ENCODE measurements around the gene PSAT1.
"Not testable (repeated sequence)": the region's sequence is repeated elsewhere in the genome, so short reads cannot be mapped to it uniquely, and the experiment has no call there.

PSAT1 gene

DNA sequence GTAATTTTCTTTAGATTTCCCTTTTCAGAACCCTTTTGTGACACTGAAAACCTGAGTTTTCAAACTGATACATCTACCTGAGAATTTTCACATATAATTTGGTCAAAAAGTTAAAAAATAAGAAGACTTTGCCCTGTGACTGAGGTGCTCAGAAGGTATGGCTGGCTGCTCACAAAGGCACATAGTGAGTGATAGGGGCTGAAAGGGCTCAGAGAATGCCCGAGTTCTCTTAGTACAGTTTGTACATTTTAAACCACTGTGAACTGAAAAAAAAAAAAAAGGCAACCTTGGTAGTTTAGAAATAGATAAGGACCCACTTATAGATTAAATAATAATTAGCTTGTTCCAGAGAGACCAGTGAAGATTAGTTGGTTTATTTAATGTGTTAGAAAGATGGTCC is 18.1 kb upstream of the PSAT1 start:
- Histone ChIP-seq H3K36me3 (ENCODE audit: insufficient read depth, low read depth, low read length) (no peaks in the 10 kb centered on the region), H3K4me1 (ENCODE audit: insufficient read depth, low read length) (no peaks in the 10 kb centered on the region), H3K4me3 (ENCODE audit: low read length) (no peak overlapping the region), H3K9ac (ENCODE audit: low read depth, low read length) (no peak overlapping the region), H3K9me3 (ENCODE audit: insufficient read depth, low read depth, low read length) (no peaks in the 10 kb centered on the region; the same call in 1 of the 2 replicates), H3K27ac (ENCODE audit: low read length) (no peak overlapping the region), H3K27me3 (ENCODE audit: insufficient read depth, low read length) (no peaks in the 10 kb centered on the region)

DNA sequence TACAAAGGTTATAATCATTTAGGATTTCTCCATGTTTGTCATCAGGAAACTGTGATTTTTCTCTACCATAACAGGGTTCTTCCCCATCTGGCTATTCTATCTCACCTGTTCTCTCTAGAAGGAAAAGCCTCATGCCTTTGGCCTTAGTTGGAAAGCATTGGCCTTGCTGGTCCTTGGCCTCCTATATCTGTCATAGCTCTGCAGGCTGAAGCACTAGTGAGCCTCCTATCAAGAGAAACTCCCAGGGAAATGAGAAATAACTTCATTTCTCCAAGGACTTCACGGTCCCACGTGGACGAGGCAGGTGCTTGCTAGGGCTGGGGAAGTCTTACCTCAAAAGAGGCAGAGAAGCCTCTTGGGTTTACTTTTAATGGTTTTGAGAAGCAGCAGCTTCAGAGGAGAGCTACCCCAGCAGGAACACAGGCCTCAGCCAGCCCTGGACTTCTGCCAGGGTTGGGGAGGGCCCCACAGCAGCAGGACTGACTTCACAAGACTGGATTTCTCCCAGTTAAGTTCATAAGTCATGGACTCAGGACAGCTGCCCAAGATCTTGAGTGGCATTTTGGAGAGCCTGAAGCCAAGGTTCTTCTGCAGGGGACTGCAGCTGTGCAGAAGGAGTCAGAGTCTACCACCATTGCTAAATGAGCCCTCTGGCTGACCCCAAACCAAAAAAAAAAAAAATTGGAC is 15.8 kb upstream of the PSAT1 start:
- Histone ChIP-seq H3K4me3 (ENCODE audit: low read length) (no peak overlapping the region), H3K27me3 (ENCODE audit: insufficient read depth, low read length) (no peaks in the 10 kb centered on the region), H3K9ac (ENCODE audit: low read depth, low read length) (no peak overlapping the region)

DNA sequence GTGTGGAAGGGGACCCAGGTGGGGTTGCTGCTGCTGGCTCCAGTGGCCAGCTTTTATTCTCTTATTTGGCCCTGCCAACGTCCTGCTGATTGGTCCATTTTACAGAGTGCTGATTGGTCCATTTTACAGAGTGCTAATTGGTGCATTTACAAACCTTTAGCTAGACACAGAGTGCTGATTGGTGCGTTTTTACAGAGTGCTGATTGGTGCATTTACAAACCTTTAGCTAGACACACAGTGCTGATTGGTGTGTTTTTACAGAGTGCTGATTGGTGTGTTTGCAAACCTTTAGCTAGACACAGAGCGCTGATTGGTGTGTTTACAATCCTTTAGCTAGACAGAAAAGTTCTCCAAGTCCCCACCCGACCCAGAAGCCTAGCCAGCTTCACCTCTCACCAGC is 12.7 kb upstream of the PSAT1 start:
- not testable (repeated sequence) for H3K27ac ChIP-seq (ENCODE audit: low read length); H3K4me3 ChIP-seq (ENCODE audit: low read length); H3K27me3 ChIP-seq (ENCODE audit: insufficient read depth, low read length); H3K9me3 ChIP-seq (ENCODE audit: insufficient read depth, low read depth, low read length); H3K36me3 ChIP-seq (ENCODE audit: insufficient read depth, low read depth, low read length); H3K4me1 ChIP-seq (ENCODE audit: insufficient read depth, low read length); H3K9ac ChIP-seq (ENCODE audit: low read depth, low read length)

More for the DNA sequence above, 15.8 kb upstream of the PSAT1 start:
- no peak overlapping the region for H3K27ac ChIP-seq (ENCODE audit: low read length)
- no peaks in the 10 kb centered on the region; the same call in 1 of the 2 replicates for H3K9me3 ChIP-seq (ENCODE audit: insufficient read depth, low read depth, low read length)
- no peaks in the 10 kb centered on the region for H3K36me3 ChIP-seq (ENCODE audit: insufficient read depth, low read depth, low read length)
- H3K4me1 ChIP-seq (ENCODE audit: insufficient read depth, low read length): no peaks in the 10 kb centered on the region

DNA sequence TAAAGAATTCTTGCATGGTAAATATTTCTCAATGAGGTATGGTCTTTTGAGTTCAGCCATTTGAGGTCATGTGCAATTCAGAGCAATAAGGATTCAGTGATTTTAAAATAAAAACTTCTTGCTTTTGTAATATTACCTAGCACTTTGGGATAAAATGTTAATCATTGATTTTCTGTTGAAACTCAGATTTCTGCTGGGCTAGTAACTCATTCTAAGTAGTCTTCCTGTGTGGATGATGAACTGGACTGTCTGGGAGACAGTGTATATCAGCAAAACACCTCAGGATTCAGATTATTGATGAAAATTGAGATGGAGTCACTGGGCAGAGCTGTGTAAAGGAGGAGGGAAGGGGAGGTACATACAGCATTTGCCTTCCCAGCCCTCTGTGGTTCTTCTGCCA is 10.8 kb upstream of the PSAT1 start:
- Histone ChIP-seq H3K4me3 (ENCODE audit: low read length) (no peak overlapping the region), H3K9me3 (ENCODE audit: insufficient read depth, low read depth, low read length) (no peaks in the 10 kb centered on the region; the same call in 1 of the 2 replicates), H3K9ac (ENCODE audit: low read depth, low read length) (no peak overlapping the region), H3K4me1 (ENCODE audit: insufficient read depth, low read length) (no peaks in the 10 kb centered on the region), H3K27me3 (ENCODE audit: insufficient read depth, low read length) (no peaks in the 10 kb centered on the region), H3K36me3 (ENCODE audit: insufficient read depth, low read depth, low read length) (no peaks in the 10 kb centered on the region), H3K27ac (ENCODE audit: low read length) (no peak overlapping the region)

DNA sequence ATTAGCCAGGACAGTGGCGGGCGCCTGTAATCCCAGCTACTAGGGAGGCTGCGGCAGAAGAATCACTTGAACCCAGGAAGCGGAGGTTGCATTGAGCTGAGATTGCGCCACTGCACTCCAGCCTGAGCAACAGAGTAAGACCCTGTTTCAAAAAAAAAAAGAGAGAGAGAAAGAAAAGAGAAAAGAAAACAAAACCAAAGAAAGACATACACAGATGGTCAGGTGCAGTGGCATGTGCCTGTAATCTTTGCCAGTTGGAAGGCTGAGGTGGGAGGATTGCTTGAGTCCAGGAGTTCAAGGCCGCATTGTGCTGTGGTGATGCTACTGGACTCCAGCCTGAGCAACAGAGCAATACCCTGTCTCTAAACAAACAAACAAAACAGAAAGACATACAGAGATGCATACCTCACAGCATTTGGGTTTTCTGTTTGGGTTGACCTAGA is 10.0 kb upstream of the PSAT1 start:
- no peak overlapping the region for H3K4me3 ChIP-seq (ENCODE audit: low read length)
- H3K9me3 ChIP-seq (ENCODE audit: insufficient read depth, low read depth, low read length): no peaks in the 10 kb centered on the region; the same call in 1 of the 2 replicates
- no peaks in the 10 kb centered on the region for H3K4me1 ChIP-seq (ENCODE audit: insufficient read depth, low read length)
- H3K27ac ChIP-seq (ENCODE audit: low read length): no peak overlapping the region
- no peak overlapping the region for H3K9ac ChIP-seq (ENCODE audit: low read depth, low read length)
- no peaks in the 10 kb centered on the region for H3K36me3 ChIP-seq (ENCODE audit: insufficient read depth, low read depth, low read length)
- no peaks in the 10 kb centered on the region for H3K27me3 ChIP-seq (ENCODE audit: insufficient read depth, low read length)

DNA sequence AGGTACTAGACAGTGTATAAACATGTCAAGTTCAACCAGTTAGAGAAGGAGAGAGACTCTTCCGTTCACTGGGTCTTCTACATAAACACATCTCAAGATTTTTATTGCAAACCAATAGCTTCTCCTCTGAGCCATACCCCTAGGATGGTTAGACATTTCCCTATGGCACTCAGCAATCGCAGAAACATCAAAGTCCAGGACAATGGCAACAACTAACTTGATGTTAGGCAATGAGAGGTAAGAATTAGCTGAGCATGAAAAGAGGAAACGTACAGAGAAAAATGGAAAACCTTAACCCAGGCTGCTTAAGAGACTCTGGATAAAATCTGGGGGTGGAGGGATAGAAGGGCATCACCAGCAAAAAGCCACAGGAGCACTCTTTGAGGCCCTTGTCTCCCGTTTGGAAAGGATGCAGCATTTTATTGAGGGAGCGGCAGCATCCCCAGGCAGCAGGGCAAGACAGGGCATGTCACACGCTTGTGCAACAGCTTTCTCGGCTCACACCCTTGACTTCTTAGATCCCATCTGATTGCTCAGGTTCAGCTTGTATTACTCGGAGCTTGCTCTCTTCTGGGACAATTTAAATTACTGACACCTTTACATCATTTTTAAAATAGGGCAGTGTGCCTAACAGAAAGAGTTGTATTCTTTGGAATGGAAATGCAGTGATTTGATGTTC is 8.6 kb upstream of the PSAT1 start:
- no peak overlapping the region for H3K27ac ChIP-seq (ENCODE audit: low read length)

DNA sequence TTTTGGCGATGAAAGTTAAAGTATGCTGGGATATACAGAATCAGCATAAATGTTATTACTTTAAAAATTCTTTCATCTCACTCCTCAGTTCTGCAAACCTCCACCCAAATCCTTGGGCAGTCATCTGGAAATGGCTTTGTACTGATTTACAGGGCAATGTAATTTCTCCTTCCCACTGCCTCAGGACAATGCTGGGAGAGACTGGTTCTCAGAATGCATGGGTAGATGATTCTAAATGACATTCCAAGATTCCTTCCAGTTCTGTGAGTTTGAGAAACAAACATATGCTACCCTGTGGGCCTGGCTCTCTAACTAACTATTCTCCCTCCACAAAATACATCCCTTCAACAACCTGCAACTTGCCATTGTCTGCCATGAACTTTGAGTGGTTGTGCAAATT is 7.5 kb upstream of the PSAT1 start:
- no peak overlapping the region for H3K4me3 ChIP-seq (ENCODE audit: low read length)
- H3K27ac ChIP-seq (ENCODE audit: low read length): no peak overlapping the region
- H3K36me3 ChIP-seq (ENCODE audit: insufficient read depth, low read depth, low read length): no peaks in the 10 kb centered on the region
- H3K4me1 ChIP-seq (ENCODE audit: insufficient read depth, low read length): no peaks in the 10 kb centered on the region
- no peak overlapping the region for H3K9ac ChIP-seq (ENCODE audit: low read depth, low read length)
- H3K9me3 ChIP-seq (ENCODE audit: insufficient read depth, low read depth, low read length): no peaks in the 10 kb centered on the region
- H3K27me3 ChIP-seq (ENCODE audit: insufficient read depth, low read length): no peaks in the 10 kb centered on the region

More for the DNA sequence above, 8.6 kb upstream of the PSAT1 start:
- H3K4me1 ChIP-seq (ENCODE audit: insufficient read depth, low read length): no peaks in the 10 kb centered on the region
- H3K9me3 ChIP-seq (ENCODE audit: insufficient read depth, low read depth, low read length): no peaks in the 10 kb centered on the region
- H3K9ac ChIP-seq (ENCODE audit: low read depth, low read length): no peak overlapping the region
- H3K27me3 ChIP-seq (ENCODE audit: insufficient read depth, low read length): no peaks in the 10 kb centered on the region
- no peaks in the 10 kb centered on the region for H3K36me3 ChIP-seq (ENCODE audit: insufficient read depth, low read depth, low read length)
- no peak overlapping the region for H3K4me3 ChIP-seq (ENCODE audit: low read length)

DNA sequence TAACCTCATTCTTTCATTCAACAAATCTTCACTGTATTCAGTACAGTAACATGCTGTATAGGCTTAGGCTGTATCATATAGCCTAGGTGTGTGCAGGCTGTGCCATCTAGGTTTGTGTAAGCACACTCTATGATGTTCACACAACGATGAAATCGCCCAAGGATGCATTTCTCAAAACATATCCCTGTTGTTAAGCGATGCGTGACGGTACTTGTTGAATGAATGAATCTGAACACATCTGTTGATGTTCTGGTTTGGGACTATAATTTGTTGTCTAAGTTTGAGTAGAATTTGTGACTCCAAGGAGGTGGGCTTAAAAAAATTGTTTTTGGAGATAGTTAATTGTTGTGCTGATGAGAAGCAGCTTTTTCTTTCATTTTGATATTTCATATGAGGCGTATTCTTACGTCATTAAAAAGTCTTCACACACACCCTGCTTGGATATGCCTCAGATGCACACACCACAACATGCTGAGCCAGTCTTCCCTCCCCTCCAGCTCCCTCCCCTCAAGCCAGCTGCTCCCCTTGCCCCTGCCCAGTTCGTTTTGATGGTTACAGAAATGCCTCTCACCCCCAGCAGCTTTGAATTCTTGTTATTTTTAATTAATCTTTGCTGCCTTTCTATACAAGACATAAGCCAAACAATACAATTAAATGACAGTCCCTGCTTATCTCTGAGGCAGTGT is 5.5 kb upstream of the PSAT1 start:
- H3K9me3 ChIP-seq (ENCODE audit: insufficient read depth, low read depth, low read length): no peaks in the 10 kb centered on the region
- H3K27me3 ChIP-seq (ENCODE audit: insufficient read depth, low read length): no peaks in the 10 kb centered on the region
- no peak overlapping the region for H3K4me3 ChIP-seq (ENCODE audit: low read length)
- H3K36me3 ChIP-seq (ENCODE audit: insufficient read depth, low read depth, low read length): no peaks in the 10 kb centered on the region
- H3K4me1 ChIP-seq (ENCODE audit: insufficient read depth, low read length): peaks cover 12% of the 10 kb centered on the region
- H3K27ac ChIP-seq (ENCODE audit: low read length): no peak overlapping the region
- no peak overlapping the region for H3K9ac ChIP-seq (ENCODE audit: low read depth, low read length)

DNA sequence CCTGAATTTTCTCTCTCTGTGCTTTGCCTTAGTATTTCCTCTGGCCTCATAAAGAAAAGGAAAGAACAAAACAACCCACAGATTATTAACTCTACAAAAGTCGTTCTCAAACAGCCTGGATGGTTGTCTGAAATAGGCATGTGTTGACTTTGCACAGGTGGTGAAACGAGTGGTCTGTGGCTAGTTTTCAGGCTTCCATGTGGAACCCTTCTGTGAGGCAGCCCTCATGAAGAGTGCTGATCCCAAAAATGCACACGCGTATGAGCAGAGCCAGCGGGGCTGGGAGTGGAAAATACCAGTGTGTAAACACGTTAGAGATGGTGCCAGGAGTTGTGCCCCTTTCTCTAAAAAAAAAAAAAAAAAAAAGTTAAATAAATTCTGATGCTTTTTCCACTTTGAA is 4.9 kb upstream of the PSAT1 start:
- H3K27me3 ChIP-seq (ENCODE audit: insufficient read depth, low read length): no peaks in the 10 kb centered on the region
- H3K4me3 ChIP-seq (ENCODE audit: low read length): no peak overlapping the region
- H3K27ac ChIP-seq (ENCODE audit: low read length): no peak overlapping the region
- no peaks in the 10 kb centered on the region for H3K9me3 ChIP-seq (ENCODE audit: insufficient read depth, low read depth, low read length)
- H3K4me1 ChIP-seq (ENCODE audit: insufficient read depth, low read length): peaks cover 12% of the 10 kb centered on the region
- no peak overlapping the region for H3K9ac ChIP-seq (ENCODE audit: low read depth, low read length)
- H3K36me3 ChIP-seq (ENCODE audit: insufficient read depth, low read depth, low read length): no peaks in the 10 kb centered on the region

DNA sequence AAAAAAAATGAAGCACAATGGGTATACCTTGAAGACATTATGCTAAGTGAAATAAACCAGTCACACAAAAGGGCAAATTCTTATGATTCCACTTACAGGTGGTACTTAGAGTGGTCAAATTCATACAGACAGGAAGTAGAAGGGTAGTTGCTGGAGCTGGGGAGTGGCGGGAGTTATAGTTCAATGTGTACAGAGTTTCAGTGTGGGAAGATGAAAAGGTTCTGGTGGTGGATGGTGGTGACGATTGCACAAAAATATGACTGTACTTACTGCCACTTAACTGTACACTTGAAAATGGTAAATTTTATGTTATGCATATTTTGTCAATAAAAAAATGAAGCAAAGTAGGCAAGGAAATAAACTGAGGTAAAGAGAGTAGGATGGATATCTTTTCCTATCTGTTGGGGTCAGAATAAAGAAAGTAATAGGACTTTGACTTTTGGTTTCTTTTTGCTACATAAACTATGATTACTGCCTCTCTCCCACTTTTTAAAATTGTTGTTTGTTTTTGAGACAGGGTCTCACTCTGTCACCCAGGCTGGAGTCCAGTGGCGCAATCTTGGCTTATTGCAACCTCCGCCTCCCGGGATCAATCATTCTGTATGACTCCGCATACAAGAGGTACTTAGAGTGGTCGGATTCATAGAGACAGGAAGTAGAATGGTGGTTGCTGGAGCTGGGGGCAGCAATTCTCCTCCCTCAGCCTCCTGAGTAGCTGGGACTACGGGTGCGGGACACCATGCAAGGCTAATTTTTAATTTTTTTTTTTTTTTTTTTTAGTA is 4.0 kb upstream of the PSAT1 start:
- Histone ChIP-seq H3K9me3 (ENCODE audit: insufficient read depth, low read depth, low read length) (no peaks in the 10 kb centered on the region), H3K36me3 (ENCODE audit: insufficient read depth, low read depth, low read length) (no peaks in the 10 kb centered on the region), H3K4me1 (ENCODE audit: insufficient read depth, low read length) (peaks cover 12% of the 10 kb centered on the region), H3K27me3 (ENCODE audit: insufficient read depth, low read length) (no peaks in the 10 kb centered on the region), H3K4me3 (ENCODE audit: low read length) (no peak overlapping the region), H3K9ac (ENCODE audit: low read depth, low read length) (no peak overlapping the region), H3K27ac (ENCODE audit: low read length) (no peak overlapping the region)

DNA sequence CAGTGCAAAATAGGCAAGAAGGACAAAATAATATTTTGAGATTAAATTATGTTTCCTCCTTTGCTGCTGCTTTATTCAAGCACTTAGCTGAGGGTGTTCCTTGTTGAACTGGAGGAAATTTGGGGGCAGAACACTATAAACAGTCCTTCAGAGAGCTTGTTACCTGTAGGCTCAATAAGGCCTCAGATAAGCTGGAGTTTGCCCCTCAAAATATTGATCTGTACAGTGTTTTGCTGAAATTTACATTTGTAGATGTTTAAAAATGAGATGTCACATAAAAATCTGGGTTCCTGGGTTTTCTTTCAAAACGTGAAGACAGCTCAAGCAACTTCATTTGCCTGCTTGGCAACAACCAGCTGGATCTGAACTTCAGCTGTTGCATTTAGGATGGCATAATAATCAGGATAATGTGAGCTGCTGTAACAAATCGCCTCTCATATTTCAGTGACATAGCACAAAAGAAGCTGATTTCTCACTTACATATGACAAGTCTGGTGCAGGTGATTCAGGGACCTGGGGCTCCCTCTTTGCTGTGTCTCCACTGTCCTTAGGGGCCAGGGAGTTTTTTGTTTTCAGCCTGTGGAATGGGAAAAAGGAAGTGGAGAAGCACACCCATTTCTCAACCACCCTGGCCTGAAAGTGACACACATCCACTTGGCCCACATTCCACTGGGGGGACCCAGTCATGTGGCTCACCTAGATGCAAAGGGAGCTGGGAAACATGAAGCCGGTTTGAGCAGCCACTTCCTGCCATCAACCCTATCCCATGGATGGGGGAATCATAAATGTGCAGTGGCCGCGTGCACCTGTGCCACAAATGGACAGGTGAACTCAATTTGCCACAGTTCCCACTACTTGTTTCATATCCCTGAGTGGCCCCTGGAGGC is 2.4 kb upstream of the PSAT1 start:
- Histone ChIP-seq H3K27ac (ENCODE audit: low read length) (no peak overlapping the region), H3K4me3 (ENCODE audit: low read length) (no peak overlapping the region), H3K27me3 (ENCODE audit: insufficient read depth, low read length) (no peaks in the 10 kb centered on the region)

More for the DNA sequence above, 2.4 kb upstream of the PSAT1 start:
- Histone ChIP-seq H3K36me3 (ENCODE audit: insufficient read depth, low read depth, low read length) (peaks cover 3% of the 10 kb centered on the region), H3K4me1 (ENCODE audit: insufficient read depth, low read length) (peaks cover 14% of the 10 kb centered on the region), H3K9me3 (ENCODE audit: insufficient read depth, low read depth, low read length) (no peaks in the 10 kb centered on the region), H3K9ac (ENCODE audit: low read depth, low read length) (no peak overlapping the region)

Measured in iPS-20b (cell line).